ENCODE results near the gene SCNM1.

Gene SCNM1

GRCh38 chr1:151165738-151166504 lies at the start of gene SCNM1, which contains the start of gene LYSMD1:
Gene SCNM1, plus strand, starts transcription at chr1:151166144. Its CDS starts 9 bp downstream, at chr1:151166153.
Gene LYSMD1, minus strand, starts transcription at chr1:151165902. Its CDS starts 644 bp downstream, at chr1:151165258.
- DNase-seq: peak; percentile 97

GRCh38 chr1:151124763-151125403 lies 41.1 kb upstream of the SCNM1 start:
- no peak for DNase-seq

- no peak for DNase-seq
Observed at GRCh38 chr1:151128800-151129199, 37.1 kb upstream of the SCNM1 start.

GRCh38 chr1:151130987-151131586 lies 34.9 kb upstream of the SCNM1 start:
- DNase-seq: no peak

- DNase-seq: no peak
Observed at GRCh38 chr1:151131701-151132334, 34.1 kb upstream of the SCNM1 start.

GRCh38 chr1:151132335-151133017 lies 33.5 kb upstream of the SCNM1 start:
- no peak for DNase-seq

- DNase-seq: no peak
Observed at GRCh38 chr1:151133018-151133806, 32.7 kb upstream of the SCNM1 start.

- DNase-seq: no peak
Observed at GRCh38 chr1:151134396-151134795, 31.5 kb upstream of the SCNM1 start.

- DNase-seq: no peak
Observed at GRCh38 chr1:151134991-151135390, 31.0 kb upstream of the SCNM1 start.

- DNase-seq: no peak
Observed at GRCh38 chr1:151135433-151136385, 30.2 kb upstream of the SCNM1 start.

- no peak for DNase-seq
Observed at GRCh38 chr1:151137789-151138188, 28.2 kb upstream of the SCNM1 start.

GRCh38 chr1:151142411-151143056 lies 23.4 kb upstream of the SCNM1 start:
- no peak for DNase-seq

- DNase-seq: no peak
Observed at GRCh38 chr1:151143057-151143435, 22.9 kb upstream of the SCNM1 start.

GRCh38 chr1:151143986-151144385 lies 22.0 kb upstream of the SCNM1 start:
- no peak for DNase-seq

- no peak for DNase-seq
Observed at GRCh38 chr1:151144474-151145303, 21.3 kb upstream of the SCNM1 start.

- no peak for DNase-seq
Observed at GRCh38 chr1:151145304-151146071, 20.5 kb upstream of the SCNM1 start.

- DNase-seq: no peak
Observed at GRCh38 chr1:151146072-151146411, 19.9 kb upstream of the SCNM1 start.

- peak; percentile 41 for DNase-seq
Observed at GRCh38 chr1:151146412-151147131, 19.4 kb upstream of the SCNM1 start, which contains the start of gene SEMA6C. Gene SEMA6C, minus strand, starts transcription at chr1:151146631. Its CDS starts 4,010 bp downstream, at chr1:151142621.
